Measurements from ENCODE around the gene S100A11.

- no peak for TF ChIP-seq POLR2AphosphoS5 (IDR thresholded peaks at IDR 0.05; ENCODE audit: insufficient read depth in 1 of 2, low read depth in 1 of 2)
- TF ChIP-seq POLR2A (IDR thresholded peaks at IDR 0.05): no peak
- no peak for TF ChIP-seq CTCF (IDR thresholded peaks at IDR 0.05)
These were observed 43.6 kb downstream of the S100A11 start for GRCh38 chr1:151993084-151993733.

All from vagina (tissue), 2 donors.